ENCODE results near the gene PGM5. TPM values are rescaled to one million over a fixed set of nuclear protein-coding genes. Genes with fewer than 3 reads are reported as not detected.

Gene PGM5
- polyA plus RNA-seq, 10 donors, result 35.6 to 57.3 (median 40.2) TPM

- DNase-seq, result no peak
Observed at GRCh38 chr9:68429631-68430030, 73.2 kb downstream of the PGM5 start.

- no peak for DNase-seq
Observed at GRCh38 chr9:68431307-68431706, 74.9 kb downstream of the PGM5 start.

GRCh38 chr9:68433531-68434110, 77.2 kb downstream of the PGM5 start:
- DNase-seq, result no peak

GRCh38 chr9:68437785-68438184, 81.4 kb downstream of the PGM5 start:
- peak; percentile 23 to 74 (median 49) for DNase-seq

GRCh38 chr9:68443624-68444023, 87.2 kb downstream of the PGM5 start:
- DNase-seq, result peak in 1 of 3 donors; percentile 52

GRCh38 chr9:68446836-68447235, 90.4 kb downstream of the PGM5 start:
- DNase-seq, result peak in 1 of 3 donors; percentile 44

GRCh38 chr9:68447611-68448010, 91.2 kb downstream of the PGM5 start:
- no peak for DNase-seq

GRCh38 chr9:68454579-68455334, 98.3 kb downstream of the PGM5 start:
- DNase-seq, result no peak

GRCh38 chr9:68455451-68455850, 99.0 kb downstream of the PGM5 start:
- DNase-seq, result no peak

- DNase-seq, result no peak
Observed at GRCh38 chr9:68457803-68458202, 101.4 kb downstream of the PGM5 start.

GRCh38 chr9:68458918-68459317, 102.5 kb downstream of the PGM5 start:
- no peak for DNase-seq

GRCh38 chr9:68462105-68462775, 105.8 kb downstream of the PGM5 start:
- DNase-seq, result peak in 1 of 3 donors; percentile 51

- no peak for DNase-seq
Observed at GRCh38 chr9:68470067-68470466, 113.7 kb downstream of the PGM5 start.

- no peak for DNase-seq
Observed at GRCh38 chr9:68470634-68471033, 114.2 kb downstream of the PGM5 start.

- DNase-seq, result no peak
Observed at GRCh38 chr9:68472119-68472518, 115.7 kb downstream of the PGM5 start.

- no peak for DNase-seq
Observed at GRCh38 chr9:68473790-68474189, 117.4 kb downstream of the PGM5 start.

- DNase-seq, result peak in 1 of 3 donors; percentile 15
Observed at GRCh38 chr9:68476422-68476821, 120.0 kb downstream of the PGM5 start.

- DNase-seq, result peak in 1 of 3 donors; percentile 61
Observed at GRCh38 chr9:68476847-68477246, 120.4 kb downstream of the PGM5 start.

- DNase-seq, result no peak
Observed at GRCh38 chr9:68480807-68481206, 124.4 kb downstream of the PGM5 start.

- DNase-seq, result no peak
Observed at GRCh38 chr9:68482548-68482947, 126.1 kb downstream of the PGM5 start.

- no peak for DNase-seq
Observed at GRCh38 chr9:68488126-68488525, 131.7 kb downstream of the PGM5 start.

GRCh38 chr9:68489646-68490045, 133.2 kb downstream of the PGM5 start:
- DNase-seq, result no peak

- DNase-seq, result peak in 1 of 3 donors; percentile 67
Observed at GRCh38 chr9:68492806-68493205, 136.4 kb downstream of the PGM5 start.

Data from muscle of back (tissue), 11 donors.